Brain microvascular endothelial cell (primary cell): ENCODE measurements around the gene STT3A.

Experiments
- DNase-seq: peaks from one replicate; pipeline ENCODE4 v3.0.0-alpha.2; 2020
- H3K27ac ChIP-seq: fragments of 250-450 bp; sonication (Bioruptor Pico); 2 replicates; pipeline ENCODE4 v1.5.1; 2020; ENCODE audit warnings: mild to moderate bottlenecking, moderate library complexity
- H3K27me3 ChIP-seq: fragments of 250-450 bp; sonication (Bioruptor Pico); replicated peaks from 2 replicates; pipeline ENCODE4 v1.5.1; 2020; ENCODE audit warnings: mild to moderate bottlenecking
- H3K36me3 ChIP-seq: fragments of 250-450 bp; sonication (Bioruptor Pico); replicated peaks from 2 replicates; pipeline ENCODE4 v1.5.1; 2020; ENCODE audit warnings: mild to moderate bottlenecking
- H3K4me3 ChIP-seq: 2 replicates; pipeline ENCODE4 v1.5.1; 2011; ENCODE audit warnings: low read depth, mild to moderate bottlenecking, control low read depth, low read length, moderate library complexity
- in situ Hi-C: cut with HindIII; loops from 2 replicates; pipeline ENCODE4 v1.10.0; 2017; ENCODE audit warnings: low sequenced_read_pairs, low pct_ligation_motif_present
- TF ChIP-seq, protein P1 (sequence below): IDR thresholded peaks from 2 replicates; pipeline ENCODE4 v1.5.1; 2011; ENCODE audit warnings: low read depth, mild to moderate bottlenecking, moderate library complexity, low read length, control low read depth, inconsistent platforms; ENCODE audit errors: missing control alignments

The STT3A gene

DNA sequence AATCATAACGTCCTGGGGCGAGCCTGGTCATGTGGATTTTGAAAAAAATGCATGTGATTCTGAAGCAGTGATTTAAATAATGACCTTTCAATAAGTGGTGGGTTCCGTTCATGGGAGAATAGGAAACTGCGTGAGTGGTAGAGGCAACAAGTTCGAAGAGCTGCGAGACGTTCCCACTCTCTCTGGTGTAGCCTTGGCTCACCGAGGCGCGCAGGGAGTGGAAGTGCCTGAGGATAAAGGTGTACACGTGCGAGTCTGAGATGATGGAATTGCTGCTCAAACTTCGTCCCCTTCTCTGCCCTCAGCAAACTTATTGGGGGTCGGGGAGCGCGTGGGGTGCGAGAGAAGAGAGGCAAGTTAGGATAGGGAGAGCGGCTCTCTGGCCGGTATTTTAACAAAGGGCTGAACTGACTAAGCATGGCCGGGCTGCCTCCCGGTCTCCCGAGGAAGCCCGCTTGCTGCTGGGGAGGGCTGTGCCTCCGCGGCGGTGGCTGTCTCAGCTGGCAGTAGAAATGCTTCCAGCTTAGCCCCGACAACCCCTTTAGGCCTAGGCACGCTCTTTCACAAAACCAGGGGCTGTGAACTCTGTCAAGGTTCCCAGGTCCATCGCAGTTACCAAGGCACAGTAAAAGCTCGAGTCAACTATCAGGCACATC lies 875 bp upstream of the STT3A start:
- TF ChIP-seq, protein P1, sequence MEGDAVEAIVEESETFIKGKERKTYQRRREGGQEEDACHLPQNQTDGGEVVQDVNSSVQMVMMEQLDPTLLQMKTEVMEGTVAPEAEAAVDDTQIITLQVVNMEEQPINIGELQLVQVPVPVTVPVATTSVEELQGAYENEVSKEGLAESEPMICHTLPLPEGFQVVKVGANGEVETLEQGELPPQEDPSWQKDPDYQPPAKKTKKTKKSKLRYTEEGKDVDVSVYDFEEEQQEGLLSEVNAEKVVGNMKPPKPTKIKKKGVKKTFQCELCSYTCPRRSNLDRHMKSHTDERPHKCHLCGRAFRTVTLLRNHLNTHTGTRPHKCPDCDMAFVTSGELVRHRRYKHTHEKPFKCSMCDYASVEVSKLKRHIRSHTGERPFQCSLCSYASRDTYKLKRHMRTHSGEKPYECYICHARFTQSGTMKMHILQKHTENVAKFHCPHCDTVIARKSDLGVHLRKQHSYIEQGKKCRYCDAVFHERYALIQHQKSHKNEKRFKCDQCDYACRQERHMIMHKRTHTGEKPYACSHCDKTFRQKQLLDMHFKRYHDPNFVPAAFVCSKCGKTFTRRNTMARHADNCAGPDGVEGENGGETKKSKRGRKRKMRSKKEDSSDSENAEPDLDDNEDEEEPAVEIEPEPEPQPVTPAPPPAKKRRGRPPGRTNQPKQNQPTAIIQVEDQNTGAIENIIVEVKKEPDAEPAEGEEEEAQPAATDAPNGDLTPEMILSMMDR, result no peak
- in situ Hi-C loops, result no loop called here
- H3K27ac ChIP-seq, result peak overlapping the region; percentile 97
- no peaks in the 10 kb centered on the region for H3K27me3 ChIP-seq
- DNase-seq, result peak; percentile 17
- peak overlapping the region; percentile 63 for H3K4me3 ChIP-seq
- H3K36me3 ChIP-seq, result peaks cover under 1% of the 10 kb centered on the region

DNA sequence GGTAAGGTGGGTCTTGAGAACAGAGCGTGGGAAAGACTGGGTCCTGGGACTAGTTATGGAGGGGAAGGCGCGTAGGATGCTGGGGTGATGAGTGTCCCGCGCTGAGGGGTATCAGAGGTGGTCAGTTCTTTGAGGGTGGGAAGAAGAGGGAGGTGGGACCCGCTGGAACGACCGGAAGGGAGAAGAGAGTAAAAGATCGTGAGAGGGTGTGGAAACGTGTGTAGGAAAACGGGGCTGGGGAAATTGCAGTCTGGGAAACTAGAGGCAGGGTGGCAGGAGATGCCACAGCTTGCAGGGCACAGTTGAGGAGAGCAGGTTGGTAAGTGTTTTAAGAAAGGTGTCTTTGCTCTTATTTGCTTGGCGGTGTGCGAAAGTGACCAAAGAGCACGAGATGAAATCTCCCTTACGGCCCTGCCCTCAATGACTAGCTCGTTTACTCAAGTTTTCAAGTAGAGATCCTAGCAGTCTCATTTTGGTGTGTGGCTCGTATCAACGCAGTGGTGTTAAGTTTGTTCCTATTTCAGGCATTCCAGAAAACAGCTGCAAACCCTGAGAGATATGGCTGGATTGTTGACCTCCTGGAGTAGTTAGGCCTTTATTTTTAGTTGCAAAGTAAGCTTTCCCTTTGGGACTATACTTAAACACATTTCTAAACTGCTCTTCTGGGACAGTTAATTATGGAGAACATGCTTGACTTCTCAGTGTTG lies 615 bp downstream of the STT3A start:
- Histone ChIP-seq H3K27me3 (no peaks in the 10 kb centered on the region), H3K27ac (peak overlapping the region; percentile 78), H3K36me3 (peaks cover 10% of the 10 kb centered on the region), H3K4me3 (peak overlapping the region; percentile 99)
- peak; percentile 25 for DNase-seq
- TF ChIP-seq, protein P1, result no peak
- in situ Hi-C loops, result no loop called here

DNA sequence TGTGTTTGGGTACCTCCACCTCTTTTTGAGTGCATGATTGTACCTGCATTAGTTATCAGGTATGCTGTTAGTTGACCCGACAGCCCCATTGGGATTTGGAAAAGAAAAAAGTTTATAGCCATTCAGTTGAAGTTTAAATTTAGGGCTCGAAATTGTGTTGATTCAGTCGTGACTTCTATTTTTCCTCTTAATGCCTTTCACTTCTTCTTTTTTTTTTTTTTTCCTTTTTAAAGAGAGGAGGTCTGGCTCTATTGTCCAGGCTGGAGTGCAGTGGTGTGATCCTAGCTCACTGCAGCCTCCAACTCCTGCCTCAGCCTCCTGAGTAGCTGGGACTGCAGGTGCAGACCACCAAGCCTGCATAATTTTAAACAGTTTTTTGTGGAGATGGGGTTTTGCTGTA lies 2.3 kb downstream of the STT3A start:
- Histone ChIP-seq H3K36me3 (peaks cover 19% of the 10 kb centered on the region), H3K27ac (no peak overlapping the region), H3K27me3 (no peaks in the 10 kb centered on the region), H3K4me3 (no peak overlapping the region)
- TF ChIP-seq, protein P1, result no peak
- in situ Hi-C loops, result no loop called here
- no peak for DNase-seq

DNA sequence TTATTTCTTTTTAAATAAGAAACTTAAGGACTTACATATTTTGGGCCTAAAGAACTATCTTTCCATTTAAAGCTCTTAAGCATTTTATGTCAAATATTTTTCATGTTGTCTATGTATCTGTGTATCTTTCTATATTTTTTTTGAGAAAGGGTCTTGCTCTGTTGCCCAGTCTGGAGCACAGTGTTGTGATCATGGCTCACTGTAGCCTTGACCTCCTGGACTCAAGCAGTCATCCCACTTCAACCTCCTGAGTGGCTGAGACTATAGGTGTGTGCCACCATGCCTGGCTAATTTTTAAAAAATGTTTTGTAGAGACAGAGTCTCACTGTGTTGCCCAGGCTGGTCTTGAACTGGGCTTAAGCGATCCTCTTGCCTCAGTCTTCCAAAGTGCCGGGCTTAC lies 8.0 kb downstream of the STT3A start:
- Histone ChIP-seq H3K4me3 (no peak overlapping the region), H3K36me3 (peaks cover 47% of the 10 kb centered on the region), H3K27me3 (no peaks in the 10 kb centered on the region), H3K27ac (no peak overlapping the region)
- no peak for DNase-seq
- in situ Hi-C loops, result no loop called here
- TF ChIP-seq, protein P1, result no peak

DNA sequence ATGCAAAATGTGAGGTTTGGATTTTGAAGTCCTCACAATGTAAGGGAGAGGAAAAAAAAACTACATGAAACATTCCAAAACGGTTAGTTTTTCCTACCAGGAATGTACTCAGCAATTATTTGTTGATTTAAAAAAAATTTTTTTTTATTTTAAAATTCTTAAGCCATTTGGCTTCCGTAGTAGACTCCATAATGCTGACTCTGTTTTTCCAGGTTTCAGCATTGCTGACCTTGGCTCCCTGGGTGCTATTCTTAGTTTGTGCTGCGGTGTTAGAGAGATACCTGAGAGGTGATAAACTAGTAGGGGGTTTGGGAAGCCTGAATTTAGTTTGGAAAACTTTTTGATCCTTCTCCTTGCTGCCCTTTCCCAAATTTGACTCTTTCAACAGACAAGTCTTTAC lies 10.6 kb downstream of the STT3A start:
- Histone ChIP-seq H3K27me3 (no peaks in the 10 kb centered on the region), H3K36me3 (peaks cover 59% of the 10 kb centered on the region), H3K27ac (no peak overlapping the region), H3K4me3 (no peak overlapping the region)
- DNase-seq, result no peak
- TF ChIP-seq, protein P1, result no peak
- in situ Hi-C loops, result no loop called here
